ENCODE results near the gene SLC25A10.

SLC25A10 gene

DNA sequence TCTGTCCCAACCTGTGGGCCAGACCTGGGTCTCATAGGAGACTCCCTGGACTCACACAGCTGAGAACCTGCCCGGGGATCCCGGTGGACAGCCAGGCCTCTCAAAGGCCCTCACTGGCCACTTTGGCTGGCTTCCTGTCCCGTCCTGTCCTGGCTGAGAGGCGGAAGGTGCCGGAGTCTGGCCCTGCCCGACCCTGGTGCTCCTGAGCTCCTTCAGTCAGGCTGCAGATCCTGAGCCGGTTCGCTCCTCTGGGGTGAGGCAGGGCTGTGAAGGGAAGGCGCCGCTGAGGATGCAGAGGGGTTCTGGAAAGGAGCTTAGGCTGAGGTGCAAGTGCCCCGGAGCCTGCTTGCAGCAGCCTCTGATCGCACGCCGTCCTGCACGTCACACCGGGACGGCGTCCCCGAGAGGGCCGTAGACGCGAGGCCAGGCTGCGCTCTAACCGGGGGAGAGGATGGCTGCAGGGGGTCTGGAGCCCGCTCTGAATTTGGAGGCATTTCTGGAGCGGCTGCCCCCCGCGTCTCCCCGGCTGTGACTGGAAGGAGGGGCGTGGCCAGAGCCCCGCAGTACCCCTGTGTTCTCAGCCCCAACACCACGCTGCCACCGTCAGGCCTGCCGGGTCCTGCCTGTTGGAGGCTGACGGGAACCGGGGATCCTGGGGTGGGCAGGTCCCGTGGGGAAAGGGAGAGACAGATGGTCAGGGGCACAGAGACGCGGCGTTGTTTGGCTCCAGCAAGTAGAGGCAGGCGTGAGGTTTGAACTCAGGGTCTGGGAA is 24.1 kb upstream of the SLC25A10 start:
- no peak for DNase-seq

DNA sequence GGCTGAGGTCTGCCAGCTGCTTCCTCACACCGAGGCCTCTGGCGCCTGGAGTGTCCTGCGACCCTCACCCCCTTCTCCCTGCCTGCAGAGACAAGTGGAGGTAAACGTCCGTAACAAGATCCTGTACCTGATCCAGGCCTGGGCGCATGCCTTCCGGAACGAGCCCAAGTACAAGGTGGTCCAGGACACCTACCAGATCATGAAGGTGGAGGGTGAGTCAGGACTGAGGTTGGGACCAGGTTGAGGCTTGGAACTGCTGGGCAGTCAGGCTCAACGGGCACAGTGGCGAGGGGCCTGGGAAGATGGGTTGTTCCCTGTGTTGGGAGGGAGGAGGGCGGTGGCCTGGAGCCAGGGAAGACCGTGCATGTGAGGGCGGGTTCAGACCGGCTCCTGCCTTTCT is 23.5 kb upstream of the SLC25A10 start:
- DNase-seq, result no peak

DNA sequence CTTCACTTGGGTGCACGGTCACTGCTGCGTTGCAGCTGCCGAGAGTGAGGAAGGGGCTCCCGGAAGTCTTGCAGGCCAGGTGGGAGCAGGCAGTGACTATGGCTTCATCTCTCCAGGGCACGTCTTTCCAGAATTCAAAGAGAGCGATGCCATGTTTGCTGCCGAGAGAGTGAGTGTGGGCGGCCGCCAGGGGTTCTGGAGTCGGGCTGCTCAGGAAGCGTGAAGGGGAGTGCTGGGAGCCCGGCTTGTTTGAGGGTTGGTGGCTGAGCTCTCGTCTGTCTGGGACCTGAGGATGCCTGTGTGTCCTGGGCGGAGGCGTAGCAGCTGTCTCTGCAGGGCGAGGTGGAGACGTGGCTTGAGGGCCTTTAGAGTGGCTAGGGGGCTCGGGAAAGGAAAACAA is 22.0 kb upstream of the SLC25A10 start:
- no peak for DNase-seq

DNA sequence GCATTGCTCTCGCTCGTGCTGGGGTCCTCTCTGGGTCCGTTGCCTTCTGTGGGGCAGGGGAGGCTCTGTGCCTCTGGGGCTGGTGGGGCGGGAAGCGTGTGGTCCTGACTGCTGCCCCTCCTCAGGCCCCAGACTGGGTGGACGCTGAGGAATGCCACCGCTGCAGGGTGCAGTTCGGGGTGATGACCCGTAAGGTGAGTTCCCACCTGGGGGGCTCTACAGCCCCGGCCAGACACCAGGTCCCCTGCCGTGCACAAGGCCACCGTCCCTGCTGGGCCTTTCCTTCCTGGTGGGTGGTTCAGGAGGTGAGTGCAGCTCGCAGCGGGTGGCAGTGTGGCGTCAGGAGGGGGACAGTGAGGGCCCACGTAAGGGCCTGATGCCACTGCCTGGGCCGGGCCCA is 21.5 kb upstream of the SLC25A10 start:
- no peak for DNase-seq

DNA sequence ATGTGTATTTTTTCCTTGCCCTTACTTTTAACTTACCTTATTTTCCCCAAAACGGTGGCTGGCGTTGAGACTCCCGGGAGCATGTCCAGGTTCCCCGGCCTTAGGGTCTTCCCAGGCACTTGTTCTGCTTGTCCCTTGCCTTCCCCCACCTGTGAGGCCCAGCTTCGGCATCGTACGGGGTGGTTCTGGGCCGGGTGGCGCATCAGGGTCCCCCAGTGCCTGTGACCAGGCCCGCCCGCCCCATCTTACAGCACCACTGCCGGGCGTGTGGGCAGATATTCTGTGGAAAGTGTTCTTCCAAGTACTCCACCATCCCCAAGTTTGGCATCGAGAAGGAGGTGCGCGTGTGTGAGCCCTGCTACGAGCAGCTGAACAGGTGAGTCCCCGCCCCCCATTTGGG is 20.9 kb upstream of the SLC25A10 start:
- no peak for DNase-seq

DNA sequence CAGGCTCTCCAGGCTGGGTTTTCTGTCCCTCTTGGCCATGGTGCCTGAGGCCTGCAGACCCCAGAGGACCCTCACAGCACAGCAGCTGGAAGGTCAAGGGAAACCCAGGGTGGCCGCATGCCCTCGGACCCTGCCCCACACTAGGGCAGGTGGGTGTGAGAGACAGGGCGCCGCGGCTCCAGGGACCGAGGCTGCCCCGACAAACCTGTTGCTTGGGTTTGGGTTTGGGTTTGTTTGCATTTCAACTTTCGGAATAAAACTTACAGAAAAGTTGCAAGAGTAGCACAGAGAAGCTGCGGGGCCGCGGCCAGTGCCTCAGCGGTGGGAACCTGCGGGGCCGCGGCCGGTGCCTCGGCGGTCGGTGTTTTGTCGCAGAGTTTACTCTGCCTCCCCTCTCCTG is 20.5 kb upstream of the SLC25A10 start:
- no peak for DNase-seq

DNA sequence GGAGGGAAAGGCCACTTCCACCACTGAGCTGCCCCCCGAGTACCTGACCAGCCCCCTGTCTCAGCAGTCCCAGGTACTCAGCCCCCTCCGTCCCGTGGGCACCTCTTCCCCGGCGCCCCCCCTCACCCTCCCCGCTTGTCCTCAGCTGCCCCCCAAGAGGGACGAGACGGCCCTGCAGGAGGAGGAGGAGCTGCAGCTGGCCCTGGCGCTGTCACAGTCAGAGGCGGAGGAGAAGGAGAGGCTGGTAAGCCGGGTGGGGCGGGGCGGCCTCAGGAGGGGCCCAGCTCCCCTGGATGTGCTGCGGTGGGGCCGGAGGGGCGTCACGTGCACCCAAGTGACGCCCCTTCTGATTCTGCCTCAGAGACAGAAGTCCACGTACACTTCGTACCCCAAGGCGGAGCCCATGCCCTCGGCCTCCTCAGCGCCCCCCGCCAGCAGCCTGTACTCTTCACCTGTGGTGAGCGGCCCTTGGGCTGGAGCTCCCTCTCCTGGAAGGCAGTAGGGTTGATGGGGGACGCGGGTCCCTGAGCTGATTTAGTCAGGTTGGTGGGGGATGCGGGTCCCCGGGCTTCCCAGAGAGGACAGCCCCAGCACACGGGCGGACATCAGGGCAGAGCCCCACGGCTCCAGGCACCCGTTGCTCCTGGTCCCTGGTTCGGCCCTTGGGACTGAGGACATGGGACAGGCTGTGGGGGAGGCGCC is 18.4 kb upstream of the SLC25A10 start:
- DNase-seq, result peak; percentile 33

DNA sequence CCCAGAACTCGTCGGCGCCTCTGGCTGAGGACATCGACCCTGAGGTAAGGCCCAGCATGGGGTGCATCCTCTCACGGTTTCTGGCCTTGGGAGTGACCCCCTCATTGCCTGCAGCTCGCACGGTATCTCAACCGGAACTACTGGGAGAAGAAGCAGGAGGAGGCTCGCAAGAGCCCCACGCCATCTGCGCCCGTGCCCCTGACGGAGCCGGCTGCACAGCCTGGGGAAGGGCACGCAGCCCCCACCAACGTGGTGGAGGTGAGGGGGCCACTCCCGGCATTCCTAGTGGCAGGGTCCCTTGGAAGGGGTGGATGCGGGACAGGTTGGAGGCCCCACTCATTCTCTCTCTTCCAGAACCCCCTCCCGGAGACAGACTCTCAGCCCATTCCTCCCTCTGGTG is 17.3 kb upstream of the SLC25A10 start:
- DNase-seq, result no peak

DNA sequence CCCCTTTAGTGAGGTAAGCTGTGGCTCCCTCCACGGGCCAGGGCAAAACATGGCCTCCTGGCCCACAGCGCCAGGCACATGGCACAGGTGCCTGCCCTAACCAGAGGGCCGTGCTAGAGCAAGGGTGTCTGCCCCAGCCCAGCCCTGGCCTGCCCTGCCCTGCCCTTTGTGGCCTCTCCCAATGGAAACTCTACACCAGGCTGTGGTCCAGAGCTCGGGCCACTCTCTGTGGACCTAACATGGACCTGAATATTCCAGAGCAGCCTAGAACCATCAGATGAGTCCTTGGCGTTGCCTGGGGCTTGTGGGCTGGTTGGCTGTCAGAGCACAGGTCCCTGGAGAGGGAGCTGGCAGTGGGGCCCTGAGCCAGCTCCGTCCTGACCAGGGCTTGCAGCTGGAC is 16.9 kb upstream of the SLC25A10 start:
- no peak for DNase-seq

DNA sequence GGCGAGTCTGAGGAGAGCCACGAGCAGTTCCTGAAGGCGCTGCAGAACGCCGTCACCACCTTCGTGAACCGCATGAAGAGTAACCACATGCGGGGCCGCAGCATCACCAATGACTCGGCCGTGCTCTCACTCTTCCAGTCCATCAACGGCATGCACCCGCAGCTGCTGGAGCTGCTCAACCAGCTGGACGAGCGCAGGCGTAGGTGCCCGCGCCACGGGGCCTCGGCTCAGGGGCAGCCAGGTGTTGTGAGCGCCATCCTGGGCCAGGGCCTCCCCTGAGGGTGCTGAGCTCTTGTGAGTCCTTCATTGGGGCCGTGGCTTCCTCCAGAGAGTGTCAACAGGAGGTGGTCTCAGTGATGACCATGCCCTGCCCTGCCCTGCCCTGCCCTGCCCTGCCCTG is 16.3 kb upstream of the SLC25A10 start:
- no peak for DNase-seq

DNA sequence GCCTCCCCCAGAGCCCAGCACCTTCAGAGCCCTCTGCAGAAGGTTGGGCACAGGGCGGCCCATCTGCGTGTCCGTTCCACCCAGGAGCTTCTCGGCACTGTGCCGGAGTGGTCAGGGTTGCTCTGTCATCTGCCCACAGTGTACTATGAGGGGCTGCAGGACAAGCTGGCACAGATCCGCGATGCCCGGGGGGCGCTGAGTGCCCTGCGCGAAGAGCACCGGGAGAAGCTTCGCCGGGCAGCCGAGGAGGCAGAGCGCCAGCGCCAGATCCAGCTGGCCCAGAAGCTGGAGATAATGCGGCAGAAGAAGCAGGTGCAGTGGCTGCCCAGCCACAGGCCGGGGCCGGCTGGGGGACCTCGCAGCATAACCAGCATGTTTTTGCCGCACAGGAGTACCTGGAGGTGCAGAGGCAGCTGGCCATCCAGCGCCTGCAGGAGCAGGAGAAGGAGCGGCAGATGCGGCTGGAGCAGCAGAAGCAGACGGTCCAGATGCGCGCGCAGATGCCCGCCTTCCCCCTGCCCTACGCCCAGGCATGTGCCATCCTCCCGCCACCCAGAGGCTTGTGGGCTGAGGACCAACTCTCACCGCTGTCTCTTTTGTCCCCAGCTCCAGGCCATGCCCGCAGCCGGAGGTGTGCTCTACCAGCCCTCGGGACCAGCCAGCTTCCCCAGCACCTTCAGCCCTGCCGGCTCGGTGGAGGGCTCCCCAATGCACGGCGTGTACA is 15.7 kb upstream of the SLC25A10 start:
- DNase-seq, result no peak

DNA sequence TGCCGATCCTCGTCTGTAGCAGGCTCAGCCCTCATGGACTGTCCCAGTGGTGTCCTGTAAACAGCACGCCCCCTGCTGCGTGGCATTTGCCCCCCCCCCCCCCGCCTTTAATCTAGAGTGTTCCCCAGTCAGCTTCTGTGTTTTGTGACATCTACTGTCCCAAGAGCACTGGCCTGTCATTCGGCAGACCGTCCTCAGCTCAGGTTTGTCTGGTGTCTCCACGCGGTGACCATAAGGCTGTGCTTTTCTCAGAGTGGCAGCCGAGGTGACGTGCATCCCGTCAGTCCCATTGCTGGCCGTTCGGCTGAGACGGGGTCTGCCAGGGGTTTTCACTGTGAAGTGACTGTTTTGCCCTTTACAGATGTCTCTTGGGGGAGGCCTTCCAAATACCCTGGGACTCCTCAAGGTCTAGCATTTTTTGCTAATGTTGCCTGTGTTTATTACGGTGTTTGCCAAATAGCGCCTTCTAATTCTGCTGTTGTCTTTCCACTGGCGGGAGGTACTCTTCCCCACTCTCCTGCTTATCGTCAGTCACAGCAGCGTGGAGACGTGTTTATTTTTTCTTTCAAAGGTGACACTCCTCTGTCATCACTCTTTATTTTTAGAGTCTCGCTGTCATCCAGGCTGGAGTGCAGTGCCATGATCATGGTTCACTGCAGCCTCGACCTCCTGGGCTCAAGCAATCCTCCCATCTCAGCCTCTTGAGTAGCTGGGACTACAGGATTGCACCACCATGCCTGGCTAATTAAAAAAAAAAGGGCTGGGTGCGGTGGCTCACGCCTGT is 14.6 kb upstream of the SLC25A10 start:
- DNase-seq, result no peak

DNA sequence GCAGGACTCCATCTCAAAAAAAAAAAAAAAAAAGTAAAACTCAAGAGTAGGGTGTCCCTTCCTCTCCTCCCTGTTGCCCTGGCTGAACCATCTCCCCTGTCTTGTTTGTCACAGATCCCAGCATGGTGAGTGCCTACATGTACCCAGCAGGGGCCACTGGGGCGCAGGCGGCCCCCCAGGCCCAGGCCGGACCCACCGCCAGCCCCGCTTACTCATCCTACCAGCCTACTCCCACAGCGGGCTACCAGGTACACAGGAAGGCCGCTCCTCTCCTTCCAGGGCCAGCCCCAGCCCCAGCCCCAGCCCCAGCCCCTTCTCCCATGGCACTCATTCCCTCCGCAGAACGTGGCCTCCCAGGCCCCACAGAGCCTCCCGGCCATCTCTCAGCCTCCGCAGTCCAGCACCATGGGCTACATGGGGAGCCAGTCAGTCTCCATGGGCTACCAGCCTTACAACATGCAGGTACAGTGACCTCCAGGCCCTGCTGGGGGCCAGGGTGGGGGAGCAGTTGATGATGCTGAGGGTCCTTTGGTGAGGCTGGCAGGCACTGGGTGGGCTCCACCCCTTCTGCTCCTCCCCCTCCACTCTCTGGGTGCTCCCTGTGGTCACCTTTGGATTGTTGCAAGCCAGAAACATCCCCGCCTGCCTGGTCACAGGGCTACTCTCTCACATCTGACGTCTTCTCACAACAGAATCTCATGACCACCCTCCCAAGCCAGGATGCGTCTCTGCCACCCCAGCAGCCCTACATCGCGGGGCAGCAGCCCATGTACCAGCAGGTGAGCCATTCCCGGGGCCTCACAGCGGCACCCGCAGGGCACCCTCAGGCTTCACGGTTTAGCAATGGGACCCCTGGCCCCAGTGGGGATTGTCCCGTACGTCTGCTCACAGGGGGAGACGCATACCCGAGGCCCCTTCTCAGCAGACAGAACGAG is 11.5 kb upstream of the SLC25A10 start:
- DNase-seq, result no peak

DNA sequence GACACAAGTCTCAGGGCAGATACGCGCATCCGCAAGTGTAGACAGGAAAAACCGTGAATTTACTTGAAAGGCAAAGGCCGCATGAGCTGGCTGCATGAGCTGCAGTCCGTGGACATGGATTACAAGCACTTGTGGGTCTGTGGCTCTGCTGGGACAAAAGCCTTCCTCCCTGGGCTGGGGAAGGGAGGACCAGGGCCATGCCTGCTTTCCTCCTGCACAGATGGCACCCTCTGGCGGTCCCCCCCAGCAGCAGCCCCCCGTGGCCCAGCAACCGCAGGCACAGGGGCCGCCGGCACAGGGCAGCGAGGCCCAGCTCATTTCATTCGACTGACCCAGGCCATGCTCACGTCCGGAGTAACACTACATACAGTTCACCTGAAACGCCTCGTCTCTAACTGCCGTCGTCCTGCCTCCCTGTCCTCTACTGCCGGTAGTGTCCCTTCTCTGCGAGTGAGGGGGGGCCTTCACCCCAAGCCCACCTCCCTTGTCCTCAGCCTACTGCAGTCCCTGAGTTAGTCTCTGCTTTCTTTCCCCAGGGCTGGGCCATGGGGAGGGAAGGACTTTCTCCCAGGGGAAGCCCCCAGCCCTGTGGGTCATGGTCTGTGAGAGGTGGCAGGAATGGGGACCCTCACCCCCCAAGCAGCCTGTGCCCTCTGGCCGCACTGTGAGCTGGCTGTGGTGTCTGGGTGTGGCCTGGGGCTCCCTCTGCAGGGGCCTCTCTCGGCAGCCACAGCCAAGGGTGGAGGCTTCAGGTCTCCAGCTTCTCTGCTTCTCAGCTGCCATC is 10.6 kb upstream of the SLC25A10 start:
- no peak for DNase-seq

DNA sequence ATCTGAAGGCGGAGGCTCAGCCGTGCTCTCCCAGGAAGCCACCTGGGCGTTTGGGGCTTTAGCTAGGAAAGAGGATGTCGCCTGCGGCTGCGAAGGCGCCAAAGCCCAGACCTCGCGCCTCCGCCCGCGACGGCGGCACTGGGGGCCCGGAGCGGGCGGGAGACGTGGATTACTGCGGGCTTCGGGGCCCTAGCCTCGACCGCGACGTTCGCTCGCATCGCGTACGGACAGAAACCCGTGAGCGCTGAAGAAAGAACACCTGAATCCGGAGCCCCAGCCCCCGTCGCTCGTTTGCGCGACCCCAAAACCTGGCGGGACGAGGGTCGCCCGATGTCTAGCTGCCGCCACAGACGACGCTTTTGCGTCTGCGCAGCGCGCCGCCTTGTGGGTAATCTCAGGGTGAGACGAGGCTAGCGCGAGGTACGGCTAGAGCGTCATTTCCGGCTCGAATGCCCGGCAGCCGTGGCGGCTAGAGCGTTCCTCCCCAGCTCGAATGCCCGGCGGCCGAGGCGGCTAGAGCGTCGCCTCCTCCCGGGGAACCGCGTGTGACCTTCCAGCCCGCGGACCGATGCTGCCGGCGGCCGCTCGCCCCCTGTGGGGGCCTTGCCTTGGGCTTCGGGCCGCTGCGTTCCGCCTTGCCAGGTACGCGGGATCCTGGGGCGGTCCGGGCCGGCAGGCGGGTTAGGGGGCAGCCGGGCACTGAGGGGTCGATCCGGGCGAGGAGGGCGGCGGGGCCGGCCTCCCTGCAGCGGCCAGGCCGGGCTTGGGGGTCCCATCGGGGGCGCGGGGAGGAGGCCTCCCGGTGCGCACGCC is 8.9 kb upstream of the SLC25A10 start, which contains the start of gene MRPL12:
TSS of gene MRPL12 (plus strand) at position 434 of the 813 bp plus-strand sequence. CDS start at position 569, 135 bp downstream.
- peak; percentile 98 for DNase-seq

DNA sequence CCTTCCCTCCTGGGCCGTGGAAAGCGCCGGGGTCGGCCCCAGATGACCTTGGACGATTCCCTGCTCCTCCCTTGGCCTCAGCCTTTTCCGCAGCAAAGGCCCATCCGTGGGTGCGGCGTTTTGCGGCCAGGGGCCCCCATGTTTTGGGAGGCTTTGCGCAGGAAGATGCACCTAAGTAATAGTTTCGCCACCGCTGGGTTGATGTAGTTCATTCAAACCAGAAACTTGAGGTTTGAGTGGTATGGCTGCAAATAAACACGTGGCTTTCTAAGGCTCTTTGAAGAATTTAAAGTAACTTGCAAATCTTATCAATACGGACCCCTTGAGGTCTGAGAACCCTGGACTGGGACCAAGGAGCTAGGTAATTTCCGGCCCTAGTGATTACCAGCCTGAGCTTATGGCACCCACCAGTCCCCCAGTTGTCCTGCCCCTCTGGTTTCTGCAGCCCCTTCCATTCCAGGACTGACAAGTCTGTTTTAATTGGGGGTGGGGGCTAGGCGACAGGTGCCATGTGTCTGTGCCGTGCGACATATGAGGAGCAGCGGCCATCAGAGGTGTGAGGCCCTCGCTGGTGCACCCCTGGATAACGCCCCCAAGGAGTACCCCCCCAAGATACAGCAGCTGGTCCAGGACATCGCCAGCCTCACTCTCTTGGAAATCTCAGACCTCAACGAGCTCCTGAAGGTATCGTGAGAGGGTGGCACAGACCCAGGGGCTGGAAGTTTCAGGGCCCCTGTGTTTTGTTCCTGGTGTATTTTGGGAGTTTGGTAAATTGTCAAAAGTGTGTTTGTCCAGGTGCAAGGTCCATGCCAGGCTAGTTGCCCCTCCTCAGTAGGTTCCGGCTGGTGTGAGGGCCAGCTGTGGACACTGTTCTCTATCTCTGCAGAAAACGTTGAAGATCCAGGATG is 8.1 kb upstream of the SLC25A10 start:
- DNase-seq, result no peak

DNA sequence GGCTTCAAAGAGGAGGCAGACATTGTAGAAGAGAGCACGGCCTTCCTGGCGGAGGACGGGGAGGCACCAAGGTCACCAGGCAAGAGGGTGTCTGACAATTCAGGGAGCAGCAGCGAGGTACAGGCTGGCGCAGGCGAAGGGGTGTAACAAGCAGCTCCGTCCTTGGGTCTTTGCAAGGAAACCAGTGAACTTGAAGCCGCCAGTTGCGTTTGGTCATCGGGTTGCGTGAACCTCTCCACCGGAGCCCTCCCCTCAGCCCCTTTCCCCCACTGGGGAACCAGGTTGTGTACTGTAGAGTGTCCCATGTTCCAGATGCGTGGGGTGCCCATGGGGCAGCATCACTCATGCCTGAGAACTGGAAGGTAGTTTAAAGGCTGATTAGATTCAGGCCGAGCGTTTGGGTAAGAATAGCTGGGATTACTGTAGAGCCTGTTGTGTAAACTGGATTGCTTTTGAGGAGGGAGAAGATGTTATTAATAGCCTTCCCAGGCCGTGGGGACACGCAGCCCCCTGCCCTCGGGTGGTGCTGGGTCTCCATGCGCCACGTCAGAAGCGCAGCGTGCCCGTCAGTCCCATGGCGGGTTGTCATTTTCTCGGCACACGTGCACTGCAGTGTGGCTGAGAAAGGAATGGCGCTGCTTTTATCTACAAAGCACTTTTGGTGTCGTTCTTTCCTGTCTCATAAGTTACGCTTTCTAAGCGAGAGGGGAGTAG is 6.4 kb upstream of the SLC25A10 start:
- DNase-seq, result no peak

DNA sequence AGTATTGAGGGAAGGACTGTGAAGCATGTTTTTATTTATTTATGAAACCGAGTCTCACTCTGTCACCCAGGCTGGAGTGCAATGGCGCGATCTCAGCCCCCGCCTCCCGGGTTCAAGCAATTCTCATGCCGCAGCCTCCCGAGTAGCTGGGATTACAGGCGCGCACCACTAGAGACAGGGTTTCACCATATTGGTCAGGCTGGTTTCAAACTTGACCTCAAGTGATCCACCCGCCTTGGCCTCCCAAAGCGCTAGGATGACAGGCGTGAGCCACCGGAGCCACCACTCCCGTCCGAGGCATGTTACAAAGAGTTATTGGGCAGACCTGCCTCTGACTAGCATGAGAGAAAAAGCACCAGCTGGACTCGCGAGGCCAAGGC is 5.9 kb upstream of the SLC25A10 start:
- DNase-seq, result no peak
